Astrocyte of the hippocampus (primary cell): Measurements from ENCODE around the gene CGRRF1.

Experiments
- DNase-seq: peaks from one replicate; pipeline ENCODE4 v3.0.0; 2011; ENCODE audit warnings: low read depth, low spot score

Gene CGRRF1

DNA sequence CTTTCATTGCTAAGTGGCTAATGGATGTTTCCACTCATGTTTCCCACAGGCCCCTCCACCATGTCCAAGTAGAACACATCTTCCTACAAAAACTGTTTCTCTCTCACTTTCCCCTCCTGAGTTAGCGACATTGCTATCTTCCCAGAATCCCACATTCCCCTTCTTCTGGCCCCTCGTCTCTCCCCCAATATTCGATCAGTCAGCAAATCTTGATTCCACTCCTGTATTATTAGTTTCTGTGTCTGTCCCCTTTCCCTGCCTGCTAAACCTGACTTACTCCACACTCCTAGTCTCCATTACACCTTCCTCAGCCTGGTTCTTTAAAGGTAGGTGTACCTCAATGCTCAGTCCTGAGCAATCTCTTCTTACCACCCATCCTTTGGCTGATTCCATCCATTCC lies 37.9 kb downstream of the CGRRF1 start:
- no peak for DNase-seq

DNA sequence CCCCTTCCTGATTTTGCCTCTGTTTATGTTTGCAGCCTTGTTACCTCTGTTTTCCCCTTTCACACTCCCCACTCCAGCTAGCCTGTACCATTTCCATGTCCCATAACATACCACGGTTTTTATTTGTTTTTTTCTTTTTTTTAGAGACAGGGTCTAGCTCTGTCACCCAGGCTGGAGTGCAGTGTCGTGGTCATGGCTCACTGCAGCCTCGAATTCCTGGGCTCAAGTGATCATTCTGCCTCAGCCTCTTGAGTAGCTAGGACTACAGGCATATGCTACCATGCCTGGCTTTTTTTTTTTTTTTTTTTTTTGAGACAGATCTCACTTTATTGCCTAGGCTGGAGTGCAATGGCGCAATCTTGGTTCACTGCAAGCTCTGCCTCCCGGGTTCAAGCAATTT lies 38.8 kb downstream of the CGRRF1 start:
- DNase-seq = no peak

DNA sequence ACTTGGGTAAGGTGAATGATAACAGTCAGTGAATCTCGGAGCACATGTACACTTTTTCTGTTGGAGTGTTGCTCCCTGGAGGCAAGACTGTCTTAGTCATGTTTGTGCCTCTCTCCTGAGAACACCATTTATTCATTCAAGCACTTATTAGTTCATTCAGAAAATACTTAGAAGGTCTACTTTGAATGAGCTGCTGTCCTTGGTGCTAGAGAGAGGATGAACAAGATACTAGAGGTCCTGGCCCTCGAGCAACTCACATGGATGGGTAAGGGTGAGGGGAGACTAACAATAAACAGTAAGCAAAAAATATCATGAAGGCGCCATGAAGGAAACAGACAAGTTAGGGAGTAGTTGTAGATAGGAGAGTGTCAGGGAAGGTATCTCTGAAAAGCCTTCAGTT lies 40.2 kb downstream of the CGRRF1 start:
- peak; percentile 27 for DNase-seq

DNA sequence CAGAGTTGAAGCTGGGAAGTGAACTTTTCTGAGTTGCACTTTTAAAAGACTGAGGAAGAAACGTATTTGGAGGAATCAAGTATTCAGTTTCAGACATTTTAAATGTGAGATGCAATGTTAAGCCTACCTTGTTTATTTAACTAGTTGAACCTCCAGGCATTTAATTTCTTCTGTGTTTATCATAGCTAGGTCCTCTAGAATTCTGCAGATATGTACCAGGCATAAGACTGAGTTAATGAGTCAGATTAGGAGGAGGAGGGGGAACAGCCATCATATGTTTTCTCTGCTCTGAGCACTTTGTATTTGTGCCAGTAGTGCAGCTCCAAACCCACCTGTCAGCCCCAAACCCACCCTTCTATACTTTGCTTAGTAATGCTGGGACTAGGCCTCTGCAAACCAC lies 40.8 kb downstream of the CGRRF1 start:
- DNase-seq = no peak

DNA sequence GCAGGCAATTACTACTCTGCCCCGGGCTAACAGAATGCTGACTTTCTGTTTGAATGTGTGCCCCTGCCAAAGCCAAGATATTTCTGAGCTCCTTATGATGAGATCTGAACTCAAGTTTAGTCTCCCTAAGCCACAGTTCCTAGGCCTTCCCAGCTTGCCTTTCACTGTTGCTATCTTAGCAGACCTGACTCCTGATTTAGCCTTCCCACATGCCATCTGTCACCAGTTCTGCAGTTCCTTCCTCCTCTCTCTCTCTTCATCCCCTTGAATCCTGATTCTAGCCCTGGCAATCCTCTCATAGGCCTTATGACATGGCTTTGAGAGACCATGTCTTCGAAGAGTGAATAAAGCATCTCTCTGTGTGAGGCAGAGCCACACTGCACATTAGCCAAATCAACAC lies 44.7 kb downstream of the CGRRF1 start:
- no peak for DNase-seq

DNA sequence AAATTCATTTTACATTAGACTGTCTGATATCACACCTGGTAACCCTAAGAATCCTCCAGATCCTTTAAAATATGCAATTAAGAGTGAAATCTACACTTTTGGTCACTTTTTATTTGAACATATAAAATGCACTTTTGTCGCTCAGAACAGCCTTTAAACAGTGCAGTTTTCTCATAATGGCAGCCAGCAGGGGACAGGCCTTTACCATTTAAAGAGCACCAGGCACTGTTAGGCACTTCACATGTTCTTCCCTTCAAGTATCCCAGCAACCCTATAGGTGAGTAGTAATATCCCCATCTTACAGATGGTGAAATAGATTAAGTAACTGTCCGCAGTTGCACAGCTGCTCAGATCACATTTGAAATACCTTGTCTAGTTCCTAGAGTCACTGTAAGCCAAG lies 45.9 kb downstream of the CGRRF1 start:
- no peak for DNase-seq

DNA sequence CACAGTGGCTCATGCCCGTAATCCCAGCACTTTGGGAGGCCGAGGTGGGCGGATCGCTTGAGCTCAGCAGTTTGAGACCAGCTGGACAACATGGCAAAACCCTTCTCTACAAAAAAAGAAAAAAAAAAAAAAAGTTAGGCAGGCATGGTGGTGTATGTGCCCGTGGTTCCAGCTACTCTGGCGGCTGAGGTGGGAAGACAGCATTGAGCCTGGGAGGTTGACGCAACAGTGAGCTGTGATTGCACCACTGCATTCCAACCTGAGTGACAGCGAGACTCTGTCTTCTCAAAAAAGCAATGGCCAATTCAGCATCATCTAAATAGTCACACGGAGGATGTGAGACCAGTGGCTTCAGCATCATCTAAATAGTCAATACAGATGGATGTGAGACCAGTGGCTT lies 46.8 kb downstream of the CGRRF1 start:
- DNase-seq = no peak

DNA sequence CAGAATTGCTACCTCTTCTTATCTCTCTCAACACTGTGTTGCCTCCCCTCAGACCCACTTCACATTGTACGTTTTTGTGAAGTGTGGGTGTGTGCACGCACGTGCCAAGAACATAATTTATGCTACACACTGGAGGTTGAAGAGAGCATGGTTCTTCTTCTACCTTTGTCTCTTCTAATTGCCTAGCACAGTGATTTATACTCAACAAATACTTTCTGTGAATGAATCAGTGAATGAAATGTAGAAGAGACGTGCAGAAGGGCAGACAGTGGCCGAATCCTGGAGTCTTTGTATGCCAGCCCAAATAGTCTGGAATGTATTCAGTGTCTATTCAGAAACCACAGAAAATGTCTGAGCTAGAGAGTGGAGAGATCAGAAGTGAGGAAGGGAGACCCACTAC lies 52.6 kb downstream of the CGRRF1 start:
- peak; percentile 69 for DNase-seq

DNA sequence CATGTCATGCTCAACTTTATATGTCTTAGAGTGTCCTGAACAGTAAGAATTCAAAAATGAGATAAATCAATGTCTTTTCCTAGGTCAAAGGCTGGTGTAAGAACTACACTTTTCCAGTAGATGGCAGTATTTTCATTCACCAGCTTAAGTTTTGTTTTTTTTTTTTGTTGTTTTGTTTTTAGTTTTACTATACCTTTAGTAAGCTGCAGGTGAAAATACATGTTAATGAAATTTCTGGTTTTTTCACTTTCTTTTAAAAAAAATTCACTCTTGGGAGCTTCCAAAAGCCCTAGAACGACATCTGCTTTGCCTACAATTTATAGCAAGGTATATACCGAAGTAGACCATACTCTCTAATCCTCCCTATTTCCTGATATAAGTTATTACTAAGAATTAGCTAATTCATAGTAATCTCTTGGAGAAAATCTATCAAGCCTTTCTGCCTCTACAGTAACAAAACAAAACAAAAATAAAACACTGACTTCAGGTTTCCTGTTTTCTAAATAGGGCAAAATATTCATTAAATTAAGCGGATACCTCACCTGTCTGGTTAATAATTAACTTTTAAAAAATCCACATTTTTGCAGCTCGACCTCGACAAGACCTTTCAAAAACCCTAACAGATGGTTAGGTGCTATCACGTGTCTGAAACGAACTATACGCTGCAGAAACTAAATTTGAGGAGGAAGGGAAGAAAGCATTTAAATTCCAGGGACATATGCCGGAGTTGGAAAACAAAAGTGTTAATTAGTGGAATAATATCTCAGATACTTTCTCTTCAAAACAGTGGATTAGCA lies 54.6 kb downstream of the CGRRF1 start:
- peak; percentile 59 for DNase-seq

DNA sequence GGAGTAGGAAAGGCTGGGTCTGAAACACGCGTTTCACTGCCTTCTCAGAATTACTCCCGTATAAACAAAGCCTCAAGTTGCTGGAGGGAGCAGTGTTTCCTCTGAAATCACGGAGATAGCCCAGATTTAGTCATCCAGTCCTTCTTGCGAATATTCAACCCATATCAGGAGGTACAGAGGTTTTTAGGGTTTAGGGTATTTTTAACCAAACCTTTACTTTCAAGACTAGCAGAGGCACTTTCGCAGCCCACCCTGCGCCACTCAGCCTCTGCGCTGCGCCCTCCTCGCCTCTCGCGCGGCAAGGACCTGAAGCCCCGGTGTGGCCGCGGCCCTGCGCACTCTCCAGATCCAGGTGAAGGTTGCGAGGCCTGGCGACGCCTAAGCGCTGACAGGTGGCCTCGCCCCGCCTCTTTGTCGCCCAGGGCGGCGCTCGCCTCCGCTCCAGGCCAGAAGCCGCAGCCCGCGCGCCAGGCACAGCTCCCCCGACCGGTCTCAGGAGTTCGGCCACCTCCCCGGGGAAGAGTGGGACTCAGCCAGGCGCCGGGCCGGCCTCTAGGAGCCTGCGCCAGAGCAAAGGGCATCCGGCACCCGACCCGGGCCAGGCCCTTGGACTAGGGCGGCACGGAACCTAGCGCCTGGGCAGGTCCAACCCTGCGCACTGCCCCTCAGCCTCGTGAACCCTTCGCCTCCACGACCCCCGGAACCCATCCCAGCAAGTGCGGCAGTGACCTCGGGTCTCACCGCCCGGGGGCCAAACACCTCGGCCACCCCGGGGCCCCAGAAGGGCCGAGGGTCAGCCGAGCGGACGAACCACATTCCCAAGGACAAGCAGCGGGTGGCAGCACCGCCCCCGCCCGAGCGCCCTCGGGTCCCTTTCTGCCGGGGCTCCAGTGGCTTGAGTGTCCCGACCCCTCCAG lies 55.4 kb downstream of the CGRRF1 start:
- DNase-seq = peak; percentile 76

DNA sequence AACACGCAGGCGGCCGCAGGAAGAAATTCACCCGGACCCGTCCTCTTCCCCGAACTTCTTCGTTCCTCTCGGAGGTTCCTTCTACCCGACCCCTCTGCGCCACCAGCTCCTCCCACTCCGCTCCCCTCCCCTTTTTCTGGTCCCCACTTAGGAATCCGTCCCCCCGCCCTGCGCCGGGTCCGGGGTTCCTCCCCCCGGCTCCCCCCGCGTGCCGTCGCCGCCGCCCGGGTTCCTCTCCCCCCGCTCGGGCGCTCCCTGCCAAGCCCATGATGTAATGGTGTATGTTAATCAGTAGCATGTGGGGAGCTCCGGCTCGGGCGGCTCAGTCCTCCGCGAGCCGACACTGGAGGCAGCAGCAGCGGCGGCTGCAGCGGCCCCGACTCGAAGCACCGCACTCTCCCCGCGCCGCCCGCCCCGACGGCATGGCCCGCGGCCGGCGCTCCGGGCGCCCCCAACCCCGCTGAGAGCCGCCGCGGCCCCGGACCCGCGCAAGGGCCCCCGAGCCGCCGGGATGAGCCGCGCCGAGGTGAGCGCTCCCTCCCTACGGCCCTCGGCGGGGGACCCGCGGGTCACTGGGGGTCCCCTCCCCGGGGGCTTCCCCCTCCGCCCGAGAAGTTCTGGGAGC lies 56.2 kb downstream of the CGRRF1 start:
- peak; percentile 98 for DNase-seq

DNA sequence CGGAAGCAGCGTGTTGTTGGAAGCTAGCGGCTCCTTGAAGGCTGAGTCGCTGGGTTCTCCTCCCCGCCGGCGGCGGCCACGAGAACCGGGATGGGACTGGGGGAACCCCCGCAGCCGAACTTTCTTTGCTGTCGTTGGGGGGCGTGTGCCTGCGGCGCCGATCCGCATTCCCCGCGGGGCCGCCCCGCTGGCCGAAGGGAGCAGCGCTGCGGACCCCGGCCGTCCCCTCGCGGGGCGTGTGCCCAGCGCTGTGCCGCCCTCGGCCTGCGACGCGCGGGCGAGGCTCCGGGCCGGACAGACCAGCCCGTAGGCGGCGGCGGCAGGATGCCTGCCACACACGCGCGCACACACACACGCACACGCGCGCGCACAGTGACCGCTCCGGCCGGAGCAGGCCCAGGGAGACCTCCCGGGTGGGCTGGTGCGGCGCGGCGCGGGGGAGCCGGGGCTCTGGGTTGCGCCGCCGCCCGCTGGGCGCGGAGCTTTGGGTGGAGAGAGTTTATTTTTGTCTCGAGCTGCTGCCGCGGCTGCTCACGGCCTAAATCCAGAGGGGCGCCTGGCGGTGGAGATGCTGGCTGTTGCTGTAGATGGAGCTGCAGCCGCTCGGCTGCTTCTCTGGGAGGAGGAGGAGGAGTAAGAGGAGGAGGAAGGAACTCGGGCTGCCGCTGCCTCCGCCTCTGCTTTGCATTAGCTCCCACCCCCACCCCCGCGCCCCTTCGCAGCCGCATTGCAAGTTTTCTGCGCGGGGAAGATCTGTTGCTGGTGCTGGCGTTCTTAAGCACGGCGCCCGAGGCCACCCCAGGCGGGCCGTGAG lies 56.9 kb downstream of the CGRRF1 start, which contains the start of gene SAMD4A:
Gene SAMD4A, plus strand, starts transcription at position 719 of the 814 bp plus-strand sequence. CDS start 789 bp downstream, outside the sequence.
- peak; percentile 88 for DNase-seq

DNA sequence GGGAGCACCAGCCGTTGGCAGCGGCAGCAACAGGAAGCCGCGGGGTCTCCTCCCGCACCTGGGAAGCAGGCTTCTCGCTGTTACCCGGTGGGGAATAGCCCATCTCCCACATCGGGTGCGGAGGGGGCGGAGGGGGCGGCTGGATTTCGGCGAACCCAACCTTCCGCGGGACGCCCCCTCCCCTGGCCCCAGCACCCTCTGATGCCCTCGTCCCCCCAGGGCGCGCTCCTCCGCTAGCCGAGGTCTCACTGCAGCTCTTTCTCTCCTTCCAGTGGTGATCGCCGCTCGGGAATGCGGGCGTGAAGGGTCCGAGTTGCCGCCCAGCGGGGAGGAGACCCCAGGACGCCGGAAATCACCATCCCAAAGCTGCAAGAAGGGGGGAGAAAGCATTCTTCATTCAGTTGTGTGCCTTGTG lies 57.5 kb downstream of the CGRRF1 start:
- DNase-seq = peak; percentile 69

DNA sequence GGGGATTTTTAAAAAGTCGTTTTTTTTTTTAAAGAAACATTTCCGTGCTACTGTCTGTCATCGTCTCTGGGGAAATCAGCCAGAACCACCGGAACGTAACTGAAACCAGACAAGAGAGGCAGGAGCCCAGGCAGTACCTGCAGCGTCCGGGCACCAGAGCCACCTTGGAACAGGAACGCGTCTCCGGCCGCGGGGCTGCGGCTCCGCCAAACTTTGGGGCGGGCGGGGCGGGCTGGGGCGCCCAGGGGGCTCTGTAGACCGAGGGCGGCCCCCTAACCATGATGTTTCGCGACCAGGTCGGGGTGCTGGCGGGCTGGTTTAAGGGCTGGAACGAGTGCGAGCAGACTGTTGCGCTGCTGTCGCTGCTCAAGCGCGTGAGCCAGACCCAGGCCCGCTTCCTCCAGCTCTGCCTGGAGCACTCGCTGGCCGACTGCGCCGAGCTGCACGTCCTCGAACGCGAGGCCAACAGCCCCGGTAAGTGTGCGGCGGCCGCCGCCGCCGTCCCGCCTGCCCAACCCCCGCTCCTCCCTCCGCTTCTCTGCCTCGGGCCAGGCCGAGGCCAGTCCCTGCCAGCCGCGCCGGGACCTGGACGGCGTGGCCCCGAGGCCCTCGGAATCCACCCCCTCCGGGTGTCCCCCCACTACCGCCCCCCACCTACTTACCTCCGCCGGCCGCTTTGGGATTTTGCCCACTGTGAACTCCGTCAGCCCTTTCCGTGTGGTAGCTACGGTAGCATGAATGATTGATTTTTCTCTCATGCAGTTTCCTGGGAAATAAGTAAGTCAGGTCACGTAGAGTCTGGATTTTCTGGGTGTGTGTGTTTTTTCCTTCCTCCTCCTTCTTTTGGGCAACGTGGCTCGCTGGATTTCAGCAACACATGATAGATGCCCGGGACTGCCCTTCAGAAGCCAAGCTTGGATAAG lies 58.2 kb downstream of the CGRRF1 start:
- peak; percentile 77 for DNase-seq

DNA sequence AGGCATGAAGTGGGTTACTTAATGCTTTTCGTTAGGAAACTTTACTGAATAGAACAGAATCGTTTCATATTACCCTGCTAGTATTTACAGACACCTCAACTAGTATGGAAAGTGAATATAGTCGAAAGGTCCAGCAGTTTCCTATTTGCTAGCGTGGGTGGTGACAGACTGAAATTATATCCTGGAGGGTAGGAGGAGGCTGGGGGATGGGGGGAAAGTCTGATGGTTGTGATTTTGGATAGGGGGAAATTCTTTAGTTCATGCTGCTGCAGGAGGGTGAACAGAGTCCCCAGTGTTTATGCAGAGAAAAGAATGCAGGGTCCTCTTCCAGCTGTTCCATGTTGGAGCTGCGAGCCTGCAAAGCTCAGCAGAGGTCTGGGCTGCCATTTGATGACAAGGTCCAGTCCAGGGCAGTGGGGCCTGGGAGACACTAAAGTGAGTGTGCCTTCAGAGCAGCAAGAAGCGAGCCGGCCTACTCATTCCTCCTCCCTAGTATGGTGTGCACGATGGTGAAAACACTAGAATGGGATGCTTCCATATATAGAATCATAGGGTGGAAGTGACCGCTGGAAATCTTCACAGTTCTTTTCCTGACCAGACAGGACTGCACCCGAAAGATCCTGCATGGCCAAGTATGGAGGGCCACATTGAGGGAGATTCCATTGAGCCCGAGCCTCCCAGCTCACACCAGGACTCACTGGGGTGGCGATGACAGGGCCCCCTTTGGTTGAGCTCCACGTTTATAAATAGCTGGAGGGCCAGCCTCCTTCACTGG lies 59.3 kb downstream of the CGRRF1 start:
- DNase-seq = peak; percentile 50

DNA sequence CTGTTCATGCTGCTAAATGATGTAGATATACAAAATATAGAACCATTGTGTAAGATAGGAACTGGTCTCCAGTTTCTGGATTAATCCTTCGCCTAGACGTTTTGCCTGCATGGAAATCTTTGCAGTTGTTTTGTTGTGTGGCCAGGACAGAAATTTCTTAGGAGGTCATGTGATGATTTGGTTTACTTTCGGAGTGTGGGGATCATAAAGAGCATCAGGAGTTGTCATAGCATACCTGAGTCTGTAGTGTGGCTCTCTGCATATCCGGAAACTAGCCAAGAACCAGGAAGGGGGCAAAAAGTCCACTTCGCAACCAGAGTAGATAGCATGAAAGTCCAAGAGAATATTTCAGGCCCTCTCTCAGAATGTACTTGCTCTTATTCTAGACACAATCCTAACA lies 60.3 kb downstream of the CGRRF1 start:
- peak; percentile 11 for DNase-seq

DNA sequence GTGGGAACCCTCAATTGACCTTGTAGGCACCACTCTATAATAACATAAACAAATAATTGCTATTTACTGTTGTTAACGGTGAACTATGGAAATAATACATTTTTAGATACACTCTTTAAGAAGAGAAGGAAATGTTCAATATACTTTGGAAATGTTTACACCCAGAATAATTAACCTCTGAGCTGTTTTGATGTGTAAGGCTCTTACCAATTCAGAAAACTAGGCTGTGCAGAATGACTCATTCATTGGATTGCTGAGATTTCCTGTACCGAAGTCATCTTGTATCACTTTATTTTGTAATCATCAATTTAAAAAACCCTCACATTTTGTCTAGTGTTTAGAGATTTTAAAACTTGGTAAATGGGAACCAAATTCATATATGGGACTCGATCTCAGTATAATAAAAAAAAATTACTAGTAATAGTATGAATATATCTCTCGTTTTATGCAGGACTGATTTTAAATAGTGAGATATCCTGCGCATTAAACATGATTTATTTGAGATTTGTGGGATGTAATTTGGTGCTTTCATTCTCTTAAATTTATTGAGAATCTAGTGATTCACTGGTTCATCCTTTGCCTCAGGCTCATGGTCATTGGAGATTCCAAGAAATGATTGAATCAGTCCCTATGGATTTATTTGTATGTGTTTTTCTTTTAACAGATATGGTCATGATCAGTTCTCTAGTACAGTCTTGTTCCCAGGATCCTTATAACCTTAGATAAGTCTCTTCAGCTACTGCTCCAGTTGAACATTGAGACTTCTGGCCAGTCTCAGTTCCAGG lies 61.1 kb downstream of the CGRRF1 start:
- peak; percentile 62 for DNase-seq

DNA sequence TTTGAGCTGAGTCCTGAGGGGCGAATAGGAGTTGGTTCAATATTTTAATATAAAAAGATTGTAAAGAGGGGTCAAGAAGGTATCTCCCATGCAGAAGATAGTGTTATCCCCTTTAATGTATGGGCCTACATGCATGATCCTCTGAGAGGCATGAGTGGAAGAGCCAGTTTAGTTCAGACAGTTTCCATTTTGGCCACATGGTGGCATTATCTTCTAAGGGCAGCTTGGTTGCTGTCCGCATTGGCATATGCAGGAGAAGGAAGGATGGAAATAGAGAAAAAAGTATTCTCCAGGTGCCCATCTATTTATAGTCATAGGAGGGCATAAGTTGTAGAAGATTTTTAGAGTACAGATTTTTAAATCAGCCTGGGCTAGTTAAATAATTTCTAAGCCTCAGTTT lies 62.6 kb downstream of the CGRRF1 start:
- no peak for DNase-seq

DNA sequence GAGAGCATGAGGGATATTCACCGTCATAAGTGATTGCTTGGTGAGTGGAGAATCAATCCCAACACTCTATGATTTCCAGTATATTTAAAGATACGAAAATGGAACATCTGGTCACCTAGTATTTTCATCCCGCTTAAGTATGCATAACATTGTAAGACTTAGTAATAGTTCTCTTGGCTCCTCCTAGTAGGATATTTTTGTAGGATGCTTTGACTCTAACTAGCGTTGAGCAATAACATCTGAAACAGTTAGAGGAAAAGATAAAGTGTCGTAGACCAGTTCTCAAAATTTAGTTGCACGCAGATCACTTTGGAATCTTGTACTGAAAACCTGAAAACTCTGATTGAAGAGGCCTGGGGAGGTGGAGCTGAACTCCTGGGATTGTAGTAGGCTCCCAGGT lies 64.8 kb downstream of the CGRRF1 start:
- no peak for DNase-seq
